Left ventricle myocardium inferior (tissue), 1 donor: ENCODE results near the gene PRR14. TPM values are rescaled to one million over a fixed set of nuclear protein-coding genes. Genes with fewer than 3 reads are reported as not detected.

Experiments used
- DNase-seq: peaks from one replicate; pipeline ENCODE4 v3.0.0-alpha.2; 2020
- H3K27ac ChIP-seq: fragments of 200-600 bp; replicated peaks from 2 replicates; pipeline ENCODE4 v1.8.0; 2021
- H3K27me3 ChIP-seq: fragments of 200-600 bp; 2 replicates; pipeline ENCODE4 v1.8.0; 2021; ENCODE audit warnings: low read depth
- H3K36me3 ChIP-seq: fragments of 200-600 bp; 2 replicates; pipeline ENCODE4 v1.8.0; 2021
- H3K4me1 ChIP-seq: fragments of 200-600 bp; 2 replicates; pipeline ENCODE4 v1.8.0; 2021
- H3K4me3 ChIP-seq: fragments of 200-600 bp; 2 replicates; pipeline ENCODE4 v1.8.0; 2021; ENCODE audit warnings: mild to moderate bottlenecking, moderate library complexity
- H3K9me3 ChIP-seq: fragments of 200-600 bp; replicated peaks from 2 replicates; pipeline ENCODE4 v1.8.0; 2021
- CTCF ChIP-seq: fragments of 200-600 bp; IDR thresholded peaks from 2 replicates; pipeline ENCODE4 v1.8.0; 2021; ENCODE audit warnings: antibody characterized with exemption, mild to moderate bottlenecking, borderline replicate concordance
- intact Hi-C: fragments of 100-400 bp; cut with micrococcal nuclease; formaldehyde crosslinking; loops from one replicate; pipeline ENCODE4 v1.11.0; 2022
- total RNA-seq: library from RNA; stranded (reverse); fragmentation: NEBNext Ultra II Directional; extraction: Animal tissue kit (Norgen Biotek cat#: 25700); gene quantifications from one replicate; pipeline ENCODE4 v1.2.1, GENCODE V29; 2021
- donor health status: DM: no; HTN: yes; CAD: no; lungs with severe emphysema.

Gene PRR14
- total RNA-seq, 1 donor from 2014 or later = 15.4 TPM

GRCh38 chr16:30662449-30662848 is 11.7 kb downstream of the PRR14 start:
- Histone ChIP-seq H3K9me3 (no peaks in the 10 kb centered on the region), H3K4me1 (peaks cover 60% of the 10 kb centered on the region), H3K4me3 (no peak overlapping the region), H3K36me3 (peaks cover 71% of the 10 kb centered on the region), H3K27ac (no peak overlapping the region), H3K27me3 (no peaks in the 10 kb centered on the region)
- intact Hi-C loops = no loop called here
- DNase-seq = no peak
- no peak for TF ChIP-seq CTCF

GRCh38 chr16:30663038-30663437 is 12.3 kb downstream of the PRR14 start:
- Histone ChIP-seq H3K9me3 (no peaks in the 10 kb centered on the region), H3K4me3 (no peak overlapping the region), H3K4me1 (peaks cover 58% of the 10 kb centered on the region), H3K36me3 (peaks cover 77% of the 10 kb centered on the region), H3K27me3 (no peaks in the 10 kb centered on the region), H3K27ac (no peak overlapping the region)
- no peak for DNase-seq
- intact Hi-C loops = no loop called here
- no peak for TF ChIP-seq CTCF

- Histone ChIP-seq H3K9me3 (no peaks in the 10 kb centered on the region), H3K36me3 (peaks cover 84% of the 10 kb centered on the region), H3K4me1 (peaks cover 58% of the 10 kb centered on the region), H3K27me3 (no peaks in the 10 kb centered on the region), H3K4me3 (no peak overlapping the region), H3K27ac (no peak overlapping the region)
- intact Hi-C loops = no loop called here
- no peak for DNase-seq
- no peak for TF ChIP-seq CTCF
Measured at GRCh38 chr16:30663820-30664219, 13.1 kb downstream of the PRR14 start.

GRCh38 chr16:30664616-30665109 is 13.9 kb downstream of the PRR14 start:
- Histone ChIP-seq H3K4me1 (peaks cover 51% of the 10 kb centered on the region), H3K27ac (no peak overlapping the region), H3K4me3 (no peak overlapping the region), H3K36me3 (peaks cover 93% of the 10 kb centered on the region), H3K9me3 (no peaks in the 10 kb centered on the region), H3K27me3 (no peaks in the 10 kb centered on the region)
- no peak for TF ChIP-seq CTCF
- DNase-seq = no peak
- intact Hi-C loops = no loop called here

- no peak for TF ChIP-seq CTCF
- peaks cover 99% of the 10 kb centered on the region for H3K36me3 ChIP-seq
- no peak for DNase-seq
- intact Hi-C loops = no loop called here
- H3K27ac ChIP-seq = no peak overlapping the region
- peaks cover 45% of the 10 kb centered on the region for H3K4me1 ChIP-seq
- no peak overlapping the region for H3K4me3 ChIP-seq
- no peaks in the 10 kb centered on the region for H3K27me3 ChIP-seq
- no peaks in the 10 kb centered on the region for H3K9me3 ChIP-seq
Measured at GRCh38 chr16:30665155-30665829, 14.5 kb downstream of the PRR14 start.
